ENCODE measurements around the gene SLC6A18.

The SLC6A18 gene

DNA sequence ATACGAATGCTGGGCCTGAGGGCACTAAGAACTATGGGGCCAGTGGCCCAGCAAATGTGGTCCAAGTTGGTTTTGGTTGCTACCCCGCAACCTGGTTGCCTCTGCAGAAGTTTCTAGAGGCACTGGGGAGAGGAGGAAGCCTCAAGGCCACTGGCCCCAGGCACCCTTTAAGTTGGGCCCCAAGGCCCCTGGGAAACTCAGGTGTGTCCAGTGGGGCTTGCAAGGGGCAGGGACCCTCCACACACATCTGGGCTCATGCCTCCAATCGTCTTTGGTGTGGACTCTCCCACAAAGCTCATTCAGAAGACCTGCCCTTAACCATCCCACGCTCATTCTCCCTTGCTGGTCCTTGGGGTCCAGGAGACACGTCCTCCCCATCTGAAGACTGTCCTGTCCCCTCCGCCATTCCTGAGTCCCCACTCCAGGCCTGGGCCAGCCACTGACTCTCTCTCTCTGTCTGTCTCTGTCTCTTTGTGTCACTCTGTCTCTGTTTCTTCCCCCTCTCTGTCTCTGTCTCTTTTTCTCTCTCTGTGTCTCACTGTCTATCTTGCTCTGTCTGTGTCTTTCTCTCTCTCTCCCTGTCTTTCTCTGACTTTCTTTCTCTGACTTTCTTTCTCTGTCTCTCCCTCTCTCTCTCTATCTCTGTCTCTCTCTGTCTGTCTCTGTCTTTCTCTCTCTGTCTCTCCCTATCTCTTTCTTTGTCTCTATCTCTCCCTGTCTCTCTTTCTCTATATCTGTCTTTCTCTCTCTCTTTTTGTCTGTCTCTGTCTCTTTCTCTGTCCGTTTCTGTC, 27.1 kb upstream of the SLC6A18 start:
- in situ Hi-C loops (cut with MboI; ENCODE audit: low pct_unique_long_range_greater_than_20kb, low sequenced_read_pairs, unreplicated experiment), result no loop called here
- no peak for TF ChIP-seq CTCF (IDR thresholded peaks at IDR 0.05; ENCODE audit: extremely low read depth, insufficient read depth, missing control alignments)
- no peak for DNase-seq (ENCODE audit: low spot score)

- in situ Hi-C loops (cut with MboI; ENCODE audit: low pct_unique_long_range_greater_than_20kb, low sequenced_read_pairs, unreplicated experiment), result no loop called here
- TF ChIP-seq CTCF (IDR thresholded peaks at IDR 0.05; ENCODE audit: extremely low read depth, insufficient read depth, missing control alignments), result no peak
- no peak for DNase-seq (ENCODE audit: low spot score)
These were observed 25.9 kb upstream of the SLC6A18 start for GRCh38 chr5:1199340-1199648.

- no peak for DNase-seq (ENCODE audit: low spot score)
- in situ Hi-C loops (cut with MboI; ENCODE audit: low pct_unique_long_range_greater_than_20kb, low sequenced_read_pairs, unreplicated experiment), result no loop called here
- TF ChIP-seq CTCF (IDR thresholded peaks at IDR 0.05; ENCODE audit: extremely low read depth, insufficient read depth, missing control alignments), result no peak
These were observed 25.3 kb upstream of the SLC6A18 start for GRCh38 chr5:1199649-1200494.

DNA sequence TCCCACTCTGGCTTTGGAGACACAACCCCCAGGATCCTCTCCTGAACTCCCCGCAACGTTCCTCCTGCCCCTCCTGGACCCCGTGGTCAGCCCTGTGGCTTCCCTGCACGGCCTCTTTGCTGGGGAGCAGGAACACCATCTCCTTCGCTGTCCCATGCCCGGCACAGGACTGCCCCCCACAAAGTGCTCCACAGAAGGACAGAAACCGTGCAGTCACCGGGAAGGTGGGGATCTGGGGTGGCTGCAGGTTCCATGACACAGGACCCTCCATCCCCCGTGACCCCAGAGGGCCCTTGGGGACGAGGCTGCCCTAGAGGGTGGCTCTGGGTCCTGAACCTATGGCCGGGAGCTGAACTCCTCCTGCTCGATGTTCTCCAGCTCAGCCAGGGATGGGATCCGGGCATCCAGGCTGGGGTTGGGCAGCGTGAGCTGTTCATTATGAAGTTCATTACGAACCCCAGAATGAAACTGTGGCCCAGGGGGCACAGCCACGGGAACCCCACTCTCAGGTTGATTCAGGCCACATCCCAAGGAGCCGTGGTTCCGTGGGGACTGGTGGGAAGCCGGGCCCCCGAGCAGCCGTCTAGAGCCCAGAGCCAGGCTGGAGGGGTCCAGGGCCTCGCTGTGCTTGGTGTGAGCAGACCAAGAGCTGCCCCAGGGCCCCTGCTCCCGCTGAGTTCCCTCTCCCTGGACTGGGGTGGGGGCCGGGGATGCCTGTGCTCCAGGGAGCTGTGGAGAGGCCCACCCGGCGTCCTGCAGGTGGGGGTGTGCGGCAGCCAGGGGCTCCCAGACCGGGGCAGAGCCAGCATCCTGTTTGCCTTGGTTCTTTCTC, 24.5 kb upstream of the SLC6A18 start:
- DNase-seq (ENCODE audit: low spot score), result no peak
- in situ Hi-C loops (cut with MboI; ENCODE audit: low pct_unique_long_range_greater_than_20kb, low sequenced_read_pairs, unreplicated experiment), result no loop called here
- no peak for TF ChIP-seq CTCF (IDR thresholded peaks at IDR 0.05; ENCODE audit: extremely low read depth, insufficient read depth, missing control alignments)

DNA sequence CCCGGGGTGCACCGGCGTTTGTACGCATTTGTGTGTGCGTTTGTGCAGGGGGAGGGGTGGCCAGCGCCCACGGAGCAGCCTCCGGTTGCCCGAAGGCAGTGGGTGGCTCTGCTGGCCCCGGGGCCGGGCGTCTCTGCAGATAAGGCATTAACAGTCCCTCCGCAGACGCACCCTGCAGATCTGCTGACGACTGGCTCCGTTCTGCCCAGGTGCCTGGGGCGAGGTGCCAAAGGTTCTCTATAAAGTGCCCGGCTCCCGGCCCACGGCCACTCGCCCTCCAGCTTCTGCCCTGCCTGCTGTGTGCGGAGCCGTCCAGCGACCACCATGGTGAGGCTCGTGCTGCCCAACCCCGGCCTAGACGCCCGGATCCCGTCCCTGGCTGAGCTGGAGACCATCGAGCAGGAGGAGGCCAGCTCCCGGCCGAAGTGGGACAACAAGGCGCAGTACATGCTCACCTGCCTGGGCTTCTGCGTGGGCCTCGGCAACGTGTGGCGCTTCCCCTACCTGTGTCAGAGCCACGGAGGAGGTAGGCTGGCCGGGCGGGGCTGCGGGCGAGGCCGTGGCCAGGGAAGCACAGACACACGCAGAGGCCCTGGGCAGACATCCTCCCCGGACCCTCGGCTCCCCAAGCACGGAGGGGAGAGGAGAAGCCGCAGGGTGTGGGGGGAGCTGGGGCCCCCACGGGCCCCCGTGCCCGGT, 23.7 kb upstream of the SLC6A18 start, which contains the start of gene SLC6A19:
SLC6A19 (plus strand) TSS at position 269 of the 699 bp plus-strand sequence; CDS start at position 325, 56 bp downstream.
- DNase-seq (ENCODE audit: low spot score), result no peak
- no peak for TF ChIP-seq CTCF (IDR thresholded peaks at IDR 0.05; ENCODE audit: extremely low read depth, insufficient read depth, missing control alignments)
- in situ Hi-C loops (cut with MboI; ENCODE audit: low pct_unique_long_range_greater_than_20kb, low sequenced_read_pairs, unreplicated experiment), result no loop called here
